HG03565 (cell line): ENCODE measurements around the gene PDIA2.

Source experiments
- ATAC-seq: cut with Tn5 transposase; IDR thresholded peaks from one replicate; pipeline ENCODE4 v1.9.1; 2021; ENCODE audit warnings: mild to moderate bottlenecking, moderate library complexity; ENCODE audit not compliant: unreplicated experiment

Gene PDIA2

GRCh38 chr16:279531-279930 lies 3.4 kb upstream of the PDIA2 start:
- no peak for ATAC-seq

- ATAC-seq: no peak
Measured at GRCh38 chr16:280005-280460, 2.9 kb upstream of the PDIA2 start.

- no peak for ATAC-seq
Measured at GRCh38 chr16:280552-280951, 2.4 kb upstream of the PDIA2 start, which contains the start of gene ARHGDIG. Gene ARHGDIG, plus strand, starts transcription at chr16:280591. Its CDS starts 90 bp downstream, at chr16:280681.

GRCh38 chr16:280991-281659 lies 1.8 kb upstream of the PDIA2 start:
- ATAC-seq: no peak

- no peak for ATAC-seq
Measured at GRCh38 chr16:281660-282255, 1.2 kb upstream of the PDIA2 start.

- no peak for ATAC-seq
Measured at GRCh38 chr16:282491-282890, 473 bp upstream of the PDIA2 start.

GRCh38 chr16:284204-285120 lies 1.5 kb downstream of the PDIA2 start:
- ATAC-seq: no peak

GRCh38 chr16:285146-286055 lies 2.4 kb downstream of the PDIA2 start:
- ATAC-seq: no peak

GRCh38 chr16:286491-287297 lies 3.7 kb downstream of the PDIA2 start:
- ATAC-seq: no peak

- ATAC-seq: no peak
Measured at GRCh38 chr16:287298-287811, 4.4 kb downstream of the PDIA2 start.

- no peak for ATAC-seq
Measured at GRCh38 chr16:287981-288920, 5.3 kb downstream of the PDIA2 start.

GRCh38 chr16:289395-289997 lies 6.5 kb downstream of the PDIA2 start:
- no peak for ATAC-seq

GRCh38 chr16:290015-290680 lies 7.2 kb downstream of the PDIA2 start:
- no peak for ATAC-seq

- no peak for ATAC-seq
Measured at GRCh38 chr16:290681-291405, 7.9 kb downstream of the PDIA2 start.

GRCh38 chr16:291539-291938 lies 8.6 kb downstream of the PDIA2 start:
- no peak for ATAC-seq

- no peak for ATAC-seq
Measured at GRCh38 chr16:293043-293775, 10.2 kb downstream of the PDIA2 start.
